ENCODE measurements around the gene ADAM10. TPM values are rescaled to one million over a fixed set of nuclear protein-coding genes. Genes with fewer than 3 reads are reported as not detected.

Gene ADAM10
- polyA plus RNA-seq, 1 of the 3 experiments (the other 2 are of a cell fraction): 83.5 TPM

- Histone ChIP-seq H3K9me2 (no peaks in the 10 kb centered on the region), H3K9ac (no peak overlapping the region), H3K4me3 (ENCODE audit: low read depth in 2 of 2, low read length in 1 of 2) (no peak overlapping the region), H3K27me3 (ENCODE audit: insufficient read depth) (no peaks in the 10 kb centered on the region), H3K27ac (ENCODE audit: low read depth in 2 of 2, low read length in 1 of 2) (no peak overlapping the region), H3K4me2 (no peak overlapping the region), H3K79me2 (ENCODE audit: insufficient read depth) (peaks cover 99% of the 10 kb centered on the region), H4K20me1 (ENCODE audit: insufficient read depth) (peaks cover 79% of the 10 kb centered on the region), H3K4me1 (ENCODE audit: control insufficient read depth in 1 of 2, insufficient read depth in 2 of 2, low read depth in 1 of 2, low read length in 1 of 2) (peaks cover 0 to 8% of the 10 kb centered on the region in 2 experiments; a peak in 2 of 4 replicates), H3F3A (replicated peaks; ENCODE audit: insufficient read depth) (peaks cover 3% of the 10 kb centered on the region), H3K9me3 (no peaks in the 10 kb centered on the region), H3K36me3 (replicated peaks in 1 of 2; ENCODE audit: control insufficient read depth in 1 of 2, insufficient read depth in 2 of 2, low read length in 1 of 2) (no peaks in the 10 kb centered on the region), H2AFZ (ENCODE audit: low read depth) (no peak overlapping the region)
- TF ChIP-seq, protein P1, sequence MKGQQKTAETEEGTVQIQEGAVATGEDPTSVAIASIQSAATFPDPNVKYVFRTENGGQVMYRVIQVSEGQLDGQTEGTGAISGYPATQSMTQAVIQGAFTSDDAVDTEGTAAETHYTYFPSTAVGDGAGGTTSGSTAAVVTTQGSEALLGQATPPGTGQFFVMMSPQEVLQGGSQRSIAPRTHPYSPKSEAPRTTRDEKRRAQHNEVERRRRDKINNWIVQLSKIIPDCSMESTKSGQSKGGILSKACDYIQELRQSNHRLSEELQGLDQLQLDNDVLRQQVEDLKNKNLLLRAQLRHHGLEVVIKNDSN (IDR thresholded peaks at IDR 0.05; ENCODE audit: borderline replicate concordance, low read depth): no peak
- no peak for TF ChIP-seq ELF1 (IDR thresholded peaks at IDR 0.05)
- TF ChIP-seq, protein P2, sequence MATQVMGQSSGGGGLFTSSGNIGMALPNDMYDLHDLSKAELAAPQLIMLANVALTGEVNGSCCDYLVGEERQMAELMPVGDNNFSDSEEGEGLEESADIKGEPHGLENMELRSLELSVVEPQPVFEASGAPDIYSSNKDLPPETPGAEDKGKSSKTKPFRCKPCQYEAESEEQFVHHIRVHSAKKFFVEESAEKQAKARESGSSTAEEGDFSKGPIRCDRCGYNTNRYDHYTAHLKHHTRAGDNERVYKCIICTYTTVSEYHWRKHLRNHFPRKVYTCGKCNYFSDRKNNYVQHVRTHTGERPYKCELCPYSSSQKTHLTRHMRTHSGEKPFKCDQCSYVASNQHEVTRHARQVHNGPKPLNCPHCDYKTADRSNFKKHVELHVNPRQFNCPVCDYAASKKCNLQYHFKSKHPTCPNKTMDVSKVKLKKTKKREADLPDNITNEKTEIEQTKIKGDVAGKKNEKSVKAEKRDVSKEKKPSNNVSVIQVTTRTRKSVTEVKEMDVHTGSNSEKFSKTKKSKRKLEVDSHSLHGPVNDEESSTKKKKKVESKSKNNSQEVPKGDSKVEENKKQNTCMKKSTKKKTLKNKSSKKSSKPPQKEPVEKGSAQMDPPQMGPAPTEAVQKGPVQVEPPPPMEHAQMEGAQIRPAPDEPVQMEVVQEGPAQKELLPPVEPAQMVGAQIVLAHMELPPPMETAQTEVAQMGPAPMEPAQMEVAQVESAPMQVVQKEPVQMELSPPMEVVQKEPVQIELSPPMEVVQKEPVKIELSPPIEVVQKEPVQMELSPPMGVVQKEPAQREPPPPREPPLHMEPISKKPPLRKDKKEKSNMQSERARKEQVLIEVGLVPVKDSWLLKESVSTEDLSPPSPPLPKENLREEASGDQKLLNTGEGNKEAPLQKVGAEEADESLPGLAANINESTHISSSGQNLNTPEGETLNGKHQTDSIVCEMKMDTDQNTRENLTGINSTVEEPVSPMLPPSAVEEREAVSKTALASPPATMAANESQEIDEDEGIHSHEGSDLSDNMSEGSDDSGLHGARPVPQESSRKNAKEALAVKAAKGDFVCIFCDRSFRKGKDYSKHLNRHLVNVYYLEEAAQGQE (IDR thresholded peaks at IDR 0.05; ENCODE audit: low read depth, low read length): no peak
- no peak for TF ChIP-seq GABPA (IDR thresholded peaks at IDR 0.05; ENCODE audit: low read depth)
- no peak for TF ChIP-seq JUND (IDR thresholded peaks at IDR 0.05)
- no peak for TF ChIP-seq TEAD4 (IDR thresholded peaks at IDR 0.05; ENCODE audit: borderline replicate concordance, insufficient read depth)
- TF ChIP-seq NFIC (IDR thresholded peaks at IDR 0.05; ENCODE audit: borderline replicate concordance): no peak
- TF ChIP-seq IRF3 (IDR thresholded peaks at IDR 0.05; ENCODE audit: low read depth, low read length): no peak
- CTCF ChIA-PET: no interaction called here
- POLR2A ChIA-PET: no interaction called here
- whole genome bisulfite sequencing (ENCODE audit: low lambda C conversion rate): 95% methylated on average over 2 of the region's 2 CpGs
- no peak for DNase-seq
These were observed 8.5 kb downstream of the ADAM10 start for GRCh38 chr15:58741032-58741431.

DNA sequence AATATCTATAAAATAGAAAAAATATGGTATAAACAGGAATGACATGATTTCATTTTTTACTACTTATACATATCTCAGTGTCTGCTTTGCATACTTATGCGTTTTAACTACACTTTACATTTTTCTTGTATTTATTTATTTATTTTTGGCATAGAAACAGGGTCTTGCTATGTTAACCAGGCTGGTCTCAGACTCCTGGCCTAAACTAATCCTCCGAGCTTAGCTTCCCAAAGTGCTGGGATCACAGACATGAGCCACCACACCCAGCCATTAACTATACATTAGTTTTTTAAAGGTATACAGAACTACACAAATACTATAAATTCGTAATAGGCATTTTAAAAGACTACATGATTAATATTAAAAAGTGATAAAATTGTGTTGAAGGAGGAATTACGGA, 9.1 kb downstream of the ADAM10 start:
- ChIA-PET POLR2A (no interaction called here), CTCF (no interaction called here)
- TF ChIP-seq FOXM1 (IDR thresholded peaks at IDR 0.05; ENCODE audit: low read depth): no peak
- no peak for TF ChIP-seq RXRA (IDR thresholded peaks at IDR 0.05; ENCODE audit: borderline replicate concordance, low read depth)
- no peak for TF ChIP-seq YY1 (IDR thresholded peaks at IDR 0.05; ENCODE audit: low read depth)
- TF ChIP-seq GATA2 (CRISPR knock-in tag; IDR thresholded peaks at IDR 0.05): no peak
- no peak for TF ChIP-seq SIN3A (IDR thresholded peaks at IDR 0.05; ENCODE audit: borderline replicate concordance, low read depth, low read length)
- TF ChIP-seq CTCF (IDR thresholded peaks at IDR 0.05): no peak
- TF ChIP-seq TAF1 (IDR thresholded peaks at IDR 0.05; ENCODE audit: borderline replicate concordance, low read depth, low read length): no peak

More for the DNA sequence above, 9.1 kb downstream of the ADAM10 start:
- Histone ChIP-seq H4K20me1 (ENCODE audit: insufficient read depth) (peaks cover 79% of the 10 kb centered on the region), H3K4me2 (no peak overlapping the region), H3K79me2 (ENCODE audit: insufficient read depth) (peaks cover 99% of the 10 kb centered on the region), H3K4me1 (ENCODE audit: control insufficient read depth in 1 of 2, insufficient read depth in 2 of 2, low read depth in 1 of 2, low read length in 1 of 2) (peaks cover 0 to 8% of the 10 kb centered on the region in 2 experiments; a peak in 2 of 4 replicates), H2AFZ (ENCODE audit: low read depth) (no peak overlapping the region), H3K36me3 (replicated peaks in 1 of 2; ENCODE audit: control insufficient read depth in 1 of 2, insufficient read depth in 2 of 2, low read length in 1 of 2) (no peaks in the 10 kb centered on the region), H3K9ac (no peak overlapping the region), H3K9me2 (no peaks in the 10 kb centered on the region), H3K27me3 (ENCODE audit: insufficient read depth) (no peaks in the 10 kb centered on the region), H3K27ac (ENCODE audit: low read depth in 2 of 2, low read length in 1 of 2) (no peak overlapping the region), H3K4me3 (ENCODE audit: low read depth in 2 of 2, low read length in 1 of 2) (no peak overlapping the region), H3K9me3 (no peaks in the 10 kb centered on the region), H3F3A (replicated peaks; ENCODE audit: insufficient read depth) (peaks cover 3% of the 10 kb centered on the region)
- no peak for DNase-seq
- WGBS (ENCODE audit: low lambda C conversion rate): 95% methylated on average over 4 of the region's 4 CpGs

Data from SK-N-SH (cell line).